ENCODE data around the gene COL5A1. TPM values are rescaled to one million over a fixed set of nuclear protein-coding genes. Genes with fewer than 3 reads are reported as not detected.

The COL5A1 gene
- total and polyA plus RNA-seq, 11 donors, result 7.6 to 91.3 (median 13.4) TPM

GRCh38 chr9:134843740-134844139, 202.1 kb downstream of the COL5A1 start:
- Histone ChIP-seq H3K4me1 (no peaks in the 10 kb centered on the region), H3K36me3 (peaks cover 0 to 36% (median 0%) of the 10 kb centered on the region in 9 donors), H3K4me3 (no peak overlapping the region), H3K27ac (no peak overlapping the region), H3K27me3 (no peaks in the 10 kb centered on the region), H3K9me3 (no peaks in the 10 kb centered on the region)
- WGBS, 4 donors, result 88 to 95% (median 92%) methylated on average over 13 to 18 of the region's 18 CpGs
- no peak for ATAC-seq
- intact Hi-C loops (cut with DNase I), result no loop called here
- no peak for DNase-seq
- TF ChIP-seq CTCF (IDR thresholded peaks at IDR 0.05) (no peak), POLR2A (IDR thresholded peaks at IDR 0.05) (no peak)

DNA sequence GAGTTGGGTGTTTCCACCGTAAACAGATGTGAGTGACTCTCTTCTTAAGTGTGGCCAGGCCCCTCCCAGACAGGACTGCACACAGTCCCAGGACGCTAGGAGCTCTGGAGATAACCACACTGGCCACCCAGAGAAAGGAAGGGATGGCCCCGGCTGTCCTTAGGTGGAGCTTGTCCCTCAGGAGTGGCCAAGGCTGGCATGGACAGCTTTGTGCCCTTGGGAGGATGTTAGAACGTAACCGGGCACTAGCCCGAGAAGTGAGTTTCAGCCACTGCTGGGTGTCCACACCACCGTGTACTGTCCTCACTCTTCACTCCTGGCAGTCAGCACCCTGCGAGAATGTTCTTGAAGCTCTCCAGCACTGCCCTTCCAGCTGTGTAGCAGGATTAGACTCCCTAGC, 203.2 kb downstream of the COL5A1 start:
- Histone ChIP-seq H3K4me3 (no peak overlapping the region), H3K9me3 (no peaks in the 10 kb centered on the region), H3K27ac (no peak overlapping the region), H3K27me3 (no peaks in the 10 kb centered on the region), H3K4me1 (no peaks in the 10 kb centered on the region), H3K36me3 (peaks cover 0 to 30% (median 0%) of the 10 kb centered on the region in 9 donors)
- WGBS, 4 donors, result 74 to 83% (median 79%) methylated on average over 6 to 8 of the region's 8 CpGs
- TF ChIP-seq CTCF (IDR thresholded peaks at IDR 0.05), result no peak
- no peak for TF ChIP-seq POLR2A (IDR thresholded peaks at IDR 0.05)
- intact Hi-C loops (cut with DNase I), result no loop called here
- no peak for DNase-seq
- ATAC-seq, result peak in 1 of 4 donors; percentile 13

- DNase-seq (no peak), ATAC-seq (no peak)
- Histone ChIP-seq H3K27ac (no peak overlapping the region), H3K4me3 (no peak overlapping the region), H3K9me3 (no peaks in the 10 kb centered on the region), H3K4me1 (no peaks in the 10 kb centered on the region), H3K27me3 (no peaks in the 10 kb centered on the region), H3K36me3 (peaks cover 0 to 27% (median 0%) of the 10 kb centered on the region in 9 donors)
- TF ChIP-seq POLR2A (IDR thresholded peaks at IDR 0.05), result no peak
- TF ChIP-seq CTCF (IDR thresholded peaks at IDR 0.05), result no peak
- intact Hi-C loops (cut with DNase I), result no loop called here
- 82 to 92% (median 91%) methylated on average over 14 to 16 of the region's 16 CpGs for WGBS, 4 donors
Observed at GRCh38 chr9:134846187-134846586, 204.6 kb downstream of the COL5A1 start.

DNA sequence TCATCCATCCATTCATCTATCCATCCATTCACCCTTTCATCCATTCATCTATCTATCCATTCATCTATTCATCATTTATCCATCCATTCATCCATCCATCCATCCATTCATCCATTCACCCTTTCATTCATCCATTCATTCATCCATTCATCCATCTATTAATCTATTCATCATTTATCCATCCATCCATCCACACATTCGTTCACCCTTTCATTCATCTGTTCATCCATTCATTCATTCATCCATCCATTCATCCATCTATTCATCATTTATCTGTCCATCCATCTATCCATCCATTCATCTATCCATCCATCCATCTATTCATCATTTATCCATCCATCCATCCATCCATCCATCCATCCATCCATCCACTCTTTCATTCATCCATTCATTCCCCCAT, 205.1 kb downstream of the COL5A1 start:
- ATAC-seq, result no peak
- no peaks in the 10 kb centered on the region for H3K4me1 ChIP-seq
- H3K36me3 ChIP-seq, result peaks cover 0 to 27% (median 0%) of the 10 kb centered on the region in 9 donors
- no peak overlapping the region for H3K4me3 ChIP-seq
- no peak overlapping the region for H3K27ac ChIP-seq
- H3K27me3 ChIP-seq, result no peaks in the 10 kb centered on the region
- TF ChIP-seq CTCF (IDR thresholded peaks at IDR 0.05) (no peak), POLR2A (IDR thresholded peaks at IDR 0.05) (no peak)
- H3K9me3 ChIP-seq, result no peaks in the 10 kb centered on the region
- no peak for DNase-seq
- intact Hi-C loops (cut with DNase I), result no loop called here
- 84 to 87% (median 85%) methylated on average over 1 of the region's 1 CpG for WGBS, 4 donors

Data from heart left ventricle (tissue), 16 donors.